Activated T-helper 1 cell treated with Interleukin-2 at 50 U/mL for 16 hours (primary cell): ENCODE results near the gene ZNF296.
"Not testable (repeated sequence)": the region's sequence is repeated elsewhere in the genome, so short reads cannot be mapped to it uniquely, and the experiment has no call there.

Experiments
- DNase-seq: peaks from one replicate; pipeline ENCODE4 v3.0.0-alpha.2; 2020; ENCODE audit warnings: low read depth

Gene ZNF296

GRCh38 chr19:45076029-45076850 lies at the start of gene ZNF296:
Gene ZNF296 (minus strand): TSS chr19:45076478. CDS start chr19:45076373, 105 bp downstream.
- peak; percentile 62 for DNase-seq

GRCh38 chr19:45125360-45125759 lies 49.1 kb upstream of the ZNF296 start:
- no peak for DNase-seq

- no peak for DNase-seq
These were observed 47.7 kb upstream of the ZNF296 start for GRCh38 chr19:45124021-45124420.

- DNase-seq: no peak
These were observed 47.2 kb upstream of the ZNF296 start for GRCh38 chr19:45123440-45123850.

- DNase-seq: no peak
These were observed 46.6 kb upstream of the ZNF296 start for GRCh38 chr19:45122832-45123231.

- no peak for DNase-seq
These were observed 45.6 kb upstream of the ZNF296 start for GRCh38 chr19:45121827-45122345.

- no peak for DNase-seq
These were observed 43.3 kb upstream of the ZNF296 start for GRCh38 chr19:45119582-45119981.

- not testable (repeated sequence) for DNase-seq
These were observed 42.5 kb upstream of the ZNF296 start for GRCh38 chr19:45118591-45119355.

GRCh38 chr19:45118106-45118505 lies 41.8 kb upstream of the ZNF296 start:
- no peak for DNase-seq

GRCh38 chr19:45117671-45118070 lies 41.4 kb upstream of the ZNF296 start:
- no peak for DNase-seq

- no peak for DNase-seq
These were observed 40.9 kb upstream of the ZNF296 start for GRCh38 chr19:45117167-45117594.

GRCh38 chr19:45115809-45116615 lies 39.7 kb upstream of the ZNF296 start:
- DNase-seq: no peak

- DNase-seq: no peak
These were observed 37.8 kb upstream of the ZNF296 start for GRCh38 chr19:45114116-45114515.

- no peak for DNase-seq
These were observed 37.4 kb upstream of the ZNF296 start for GRCh38 chr19:45113628-45114027.

- no peak for DNase-seq
These were observed 36.0 kb upstream of the ZNF296 start for GRCh38 chr19:45112111-45112827.

- DNase-seq: no peak
These were observed 34.6 kb upstream of the ZNF296 start for GRCh38 chr19:45110851-45111266.

- DNase-seq: no peak
These were observed 31.4 kb upstream of the ZNF296 start for GRCh38 chr19:45107621-45108150.

GRCh38 chr19:45106363-45106762 lies 30.1 kb upstream of the ZNF296 start:
- DNase-seq: not testable (repeated sequence)

GRCh38 chr19:45104658-45105349 lies 28.5 kb upstream of the ZNF296 start:
- no peak for DNase-seq

- DNase-seq: no peak
These were observed 27.4 kb upstream of the ZNF296 start for GRCh38 chr19:45103508-45104319.
